Mesodermal cell (in vitro differentiated cells): ENCODE measurements around the gene MS4A4E.

Experiments
- H3K27ac ChIP-seq: 2 replicates; pipeline ENCODE4 v1.7.0; 2013; ENCODE audit warnings: mild to moderate bottlenecking, low read depth, low read length, moderate library complexity; ENCODE audit not compliant: severe bottlenecking
- H3K36me3 ChIP-seq: 2 replicates; pipeline ENCODE4 v1.7.1; 2013; ENCODE audit warnings: mild to moderate bottlenecking, low read length, moderate library complexity; ENCODE audit not compliant: control insufficient read depth, insufficient read depth
- H3K4me1 ChIP-seq: one replicate; pipeline ENCODE4 v1.7.1; 2013; ENCODE audit warnings: mild to moderate bottlenecking, low read length; ENCODE audit not compliant: insufficient read depth, control insufficient read depth, poor library complexity, severe bottlenecking
- H3K4me3 ChIP-seq: 2 replicates; pipeline ENCODE4 v1.7.0; 2013; ENCODE audit warnings: low read length, control low read depth, mild to moderate bottlenecking; ENCODE audit not compliant: insufficient read depth, poor library complexity, severe bottlenecking; ENCODE audit errors: extremely low read depth
- H3K9me3 ChIP-seq: 2 replicates; pipeline ENCODE4 v1.7.1; 2013; ENCODE audit warnings: mild to moderate bottlenecking, low read length, moderate library complexity; ENCODE audit not compliant: control insufficient read depth
- WGBS, 2 experiments: methylation state at CpG; one replicate each; pipeline ENCODE4 v1.1.5; 2013; ENCODE audit warnings: missing lambda C conversion rate in 2 of 2; ENCODE audit not compliant: insufficient coverage in 2 of 2; 5-methylcytosine and 5-hydroxymethylcytosine counted together

Gene MS4A4E

GRCh38 chr11:60263402-60263801 lies 20.5 kb upstream of the MS4A4E start:
- 83 to 98% methylated on average over 2 to 4 of the region's 4 CpGs for WGBS, 2 experiments
- Histone ChIP-seq H3K4me1 (no peaks in the 10 kb centered on the region), H3K9me3 (peaks cover 7% of the 10 kb centered on the region)

GRCh38 chr11:60261014-60261413 lies 18.1 kb upstream of the MS4A4E start:
- Histone ChIP-seq H3K4me1 (no peaks in the 10 kb centered on the region), H3K4me3 (no peak overlapping the region), H3K36me3 (no peaks in the 10 kb centered on the region), H3K27ac (no peak overlapping the region), H3K9me3 (peaks cover 7% of the 10 kb centered on the region)
- WGBS, 2 experiments: 83 to 91% methylated on average over 3 to 4 of the region's 4 CpGs

More at GRCh38 chr11:60263402-60263801, 20.5 kb upstream of the MS4A4E start:
- no peak overlapping the region for H3K4me3 ChIP-seq
- no peaks in the 10 kb centered on the region for H3K36me3 ChIP-seq
- no peak overlapping the region for H3K27ac ChIP-seq

GRCh38 chr11:60257956-60258722 lies 15.2 kb upstream of the MS4A4E start:
- no peaks in the 10 kb centered on the region for H3K36me3 ChIP-seq
- H3K4me3 ChIP-seq: no peak overlapping the region
- no peaks in the 10 kb centered on the region for H3K4me1 ChIP-seq
- H3K27ac ChIP-seq: no peak overlapping the region
- peaks cover 12% of the 10 kb centered on the region for H3K9me3 ChIP-seq
- no CpG with 5 or more reads among the region's 4 CpGs for WGBS, 2 experiments

GRCh38 chr11:60252213-60253108 lies 9.5 kb upstream of the MS4A4E start:
- H3K4me3 ChIP-seq: no peak overlapping the region
- H3K27ac ChIP-seq: no peak overlapping the region
- H3K9me3 ChIP-seq: peaks cover 5% of the 10 kb centered on the region
- 77 to 86% methylated on average over 1 to 2 of the region's 2 CpGs for WGBS, 2 experiments
- no peaks in the 10 kb centered on the region for H3K36me3 ChIP-seq
- no peaks in the 10 kb centered on the region for H3K4me1 ChIP-seq

GRCh38 chr11:60251485-60252212 lies 8.7 kb upstream of the MS4A4E start:
- Histone ChIP-seq H3K36me3 (no peaks in the 10 kb centered on the region), H3K27ac (no peak overlapping the region), H3K4me1 (no peaks in the 10 kb centered on the region), H3K4me3 (no peak overlapping the region), H3K9me3 (peaks cover 5% of the 10 kb centered on the region)
- WGBS, 2 experiments: 53% methylated on average over 2 of the region's 6 CpGs; no CpG with 5 or more reads in 1 of the 2 experiments

- no peaks in the 10 kb centered on the region for H3K36me3 ChIP-seq
- no peaks in the 10 kb centered on the region for H3K9me3 ChIP-seq
- no peak overlapping the region for H3K27ac ChIP-seq
- H3K4me1 ChIP-seq: no peaks in the 10 kb centered on the region
- WGBS, 2 experiments: 100% methylated on average over 2 to 3 of the region's 3 CpGs
- no peak overlapping the region for H3K4me3 ChIP-seq
Measured at GRCh38 chr11:60241786-60242185, 1.2 kb downstream of the MS4A4E start.

- 62 to 92% methylated on average over 2 of the region's 5 CpGs for WGBS, 2 experiments
- no peaks in the 10 kb centered on the region for H3K9me3 ChIP-seq
- no peak overlapping the region for H3K27ac ChIP-seq
- H3K4me3 ChIP-seq: no peak overlapping the region
- no peaks in the 10 kb centered on the region for H3K36me3 ChIP-seq
- H3K4me1 ChIP-seq: no peaks in the 10 kb centered on the region
Measured at GRCh38 chr11:60240662-60241061, 2.3 kb downstream of the MS4A4E start.

GRCh38 chr11:60235321-60235720 lies 7.6 kb downstream of the MS4A4E start:
- H3K4me3 ChIP-seq: no peak overlapping the region
- WGBS, 2 experiments: 80 to 92% methylated on average over 1 to 2 of the region's 3 CpGs
- H3K9me3 ChIP-seq: no peaks in the 10 kb centered on the region
- no peaks in the 10 kb centered on the region for H3K4me1 ChIP-seq
- no peak overlapping the region for H3K27ac ChIP-seq
- H3K36me3 ChIP-seq: no peaks in the 10 kb centered on the region

GRCh38 chr11:60230681-60231080 lies 12.3 kb downstream of the MS4A4E start:
- no CpG with 5 or more reads among the region's 1 CpG for WGBS, 2 experiments
- Histone ChIP-seq H3K27ac (no peak overlapping the region), H3K4me1 (no peaks in the 10 kb centered on the region), H3K36me3 (no peaks in the 10 kb centered on the region), H3K9me3 (no peaks in the 10 kb centered on the region), H3K4me3 (no peak overlapping the region)

- no peak overlapping the region for H3K27ac ChIP-seq
- no peak overlapping the region for H3K4me3 ChIP-seq
- H3K9me3 ChIP-seq: no peaks in the 10 kb centered on the region
- WGBS, 2 experiments: 70 to 83% methylated on average over 2 of the region's 4 CpGs
- H3K36me3 ChIP-seq: no peaks in the 10 kb centered on the region
- no peaks in the 10 kb centered on the region for H3K4me1 ChIP-seq
Measured at GRCh38 chr11:60222141-60222540, 20.8 kb downstream of the MS4A4E start.
